ENCODE measurements around the gene RAET1E. TPM values are rescaled to one million over a fixed set of nuclear protein-coding genes. Genes with fewer than 3 reads are reported as not detected.
"Not testable (repeated sequence)": the region's sequence is repeated elsewhere in the genome, so short reads cannot be mapped to it uniquely, and the experiment has no call there.

RAET1E gene
- total RNA-seq, 1 donor from 2014 or later, result not detected

DNA sequence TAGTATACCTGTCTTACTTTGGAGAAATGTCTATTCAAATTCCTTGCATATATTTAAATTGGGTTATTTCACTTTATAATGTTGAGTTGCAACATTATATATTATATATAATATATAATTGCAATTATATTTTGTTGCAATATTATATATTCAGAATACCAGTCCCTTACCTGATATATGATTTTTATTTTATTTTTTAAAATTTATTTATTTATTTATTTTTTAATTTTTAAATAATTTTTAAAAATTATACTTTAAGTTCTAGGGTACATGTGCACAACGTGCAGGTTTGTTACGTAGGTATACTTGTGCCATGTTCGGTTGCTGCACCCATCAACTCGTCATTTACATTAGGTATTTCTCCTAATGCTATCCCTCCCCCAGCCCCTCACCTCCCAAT lies 29.1 kb upstream of the RAET1E start:
- not testable (repeated sequence) for DNase-seq

DNA sequence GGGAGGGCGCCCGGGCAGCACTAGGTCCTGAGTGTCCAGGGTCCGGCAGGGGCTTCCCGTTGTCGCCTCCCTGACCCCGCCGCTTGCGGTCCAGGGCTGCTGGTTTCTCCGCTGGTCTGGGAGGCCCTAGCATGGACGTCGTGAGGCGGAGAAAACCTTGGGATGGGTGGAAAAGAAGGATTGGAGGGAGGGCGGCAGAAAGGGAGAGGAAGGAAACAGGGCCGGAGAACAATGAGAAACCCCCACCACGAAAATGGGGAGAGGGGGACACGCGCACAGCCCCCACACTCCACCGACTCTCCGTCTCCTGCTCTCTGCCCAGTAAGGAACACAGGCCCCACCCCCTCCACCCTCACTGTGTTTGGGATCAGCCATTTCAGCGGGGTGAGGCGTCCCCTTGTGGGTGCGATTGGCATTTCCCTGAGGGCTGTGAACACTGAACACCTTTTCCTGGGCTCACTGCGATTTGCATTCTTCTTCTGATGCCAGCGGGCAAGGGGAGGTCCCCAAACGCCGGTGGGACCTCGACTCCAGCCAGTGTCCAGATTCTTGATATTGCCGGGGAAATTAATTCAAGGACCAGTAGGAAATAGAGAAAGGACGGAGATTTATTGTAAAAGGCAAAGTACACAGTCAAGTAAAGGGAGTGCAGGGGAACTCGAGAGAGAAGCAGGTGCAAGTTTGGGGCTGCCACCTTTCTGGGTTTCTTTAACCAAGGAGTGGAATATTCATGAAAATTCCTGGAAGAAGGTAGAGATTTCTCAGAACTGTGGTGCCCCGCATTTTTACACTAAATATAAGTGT lies 28.3 kb upstream of the RAET1E start:
- peak; percentile 52 for DNase-seq

DNA sequence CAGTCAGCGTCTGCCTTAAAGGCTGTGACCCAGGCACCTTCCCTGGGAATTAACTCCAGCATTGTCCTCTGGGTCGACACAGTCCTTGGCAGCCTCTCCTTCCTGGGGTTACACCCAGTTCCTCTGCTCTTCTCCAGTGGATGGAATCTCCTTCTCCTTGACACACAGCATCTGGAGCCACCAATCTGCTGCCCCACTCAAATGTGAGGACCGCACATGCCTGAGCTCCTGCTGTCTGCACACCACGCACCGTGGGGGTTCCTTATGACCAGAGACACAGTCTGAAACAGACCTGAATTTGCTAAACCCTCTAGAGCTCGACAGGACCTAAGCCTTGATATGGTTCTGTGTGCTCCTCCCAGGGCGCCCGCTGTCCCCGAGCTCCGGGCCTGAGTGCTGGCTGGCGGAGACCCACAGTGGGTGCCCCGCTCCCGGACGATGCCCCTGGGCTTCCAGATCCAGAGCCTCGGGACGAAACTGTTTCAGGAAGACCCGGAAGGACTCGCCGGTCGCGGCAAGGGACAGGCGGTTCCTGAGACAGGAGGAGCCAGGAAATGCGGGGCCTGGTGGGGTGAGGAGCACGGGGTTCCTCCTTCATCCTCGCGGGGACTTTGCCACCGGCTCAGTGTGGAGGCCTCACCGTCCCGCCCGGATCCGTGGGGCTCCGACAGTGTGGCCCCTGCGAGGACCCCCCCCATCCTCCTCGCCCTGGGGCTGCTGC lies 27.5 kb upstream of the RAET1E start:
- no peak for DNase-seq

DNA sequence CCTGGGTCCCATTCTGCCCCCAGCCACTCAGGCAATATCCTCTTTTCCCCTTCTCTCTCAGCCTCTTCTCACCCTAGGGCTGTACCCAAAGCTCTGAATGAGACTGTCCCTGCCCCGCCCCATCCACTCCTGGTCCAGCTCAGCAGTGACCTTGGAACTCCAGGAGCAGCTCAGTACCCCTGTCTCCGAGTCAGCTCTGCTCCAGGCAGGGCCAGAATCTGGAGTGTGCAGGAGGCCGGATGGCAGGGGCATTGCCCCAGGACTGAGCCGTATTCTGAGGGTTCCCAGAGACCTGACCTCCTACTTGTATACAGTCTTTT lies 27.0 kb upstream of the RAET1E start:
- DNase-seq, result no peak

DNA sequence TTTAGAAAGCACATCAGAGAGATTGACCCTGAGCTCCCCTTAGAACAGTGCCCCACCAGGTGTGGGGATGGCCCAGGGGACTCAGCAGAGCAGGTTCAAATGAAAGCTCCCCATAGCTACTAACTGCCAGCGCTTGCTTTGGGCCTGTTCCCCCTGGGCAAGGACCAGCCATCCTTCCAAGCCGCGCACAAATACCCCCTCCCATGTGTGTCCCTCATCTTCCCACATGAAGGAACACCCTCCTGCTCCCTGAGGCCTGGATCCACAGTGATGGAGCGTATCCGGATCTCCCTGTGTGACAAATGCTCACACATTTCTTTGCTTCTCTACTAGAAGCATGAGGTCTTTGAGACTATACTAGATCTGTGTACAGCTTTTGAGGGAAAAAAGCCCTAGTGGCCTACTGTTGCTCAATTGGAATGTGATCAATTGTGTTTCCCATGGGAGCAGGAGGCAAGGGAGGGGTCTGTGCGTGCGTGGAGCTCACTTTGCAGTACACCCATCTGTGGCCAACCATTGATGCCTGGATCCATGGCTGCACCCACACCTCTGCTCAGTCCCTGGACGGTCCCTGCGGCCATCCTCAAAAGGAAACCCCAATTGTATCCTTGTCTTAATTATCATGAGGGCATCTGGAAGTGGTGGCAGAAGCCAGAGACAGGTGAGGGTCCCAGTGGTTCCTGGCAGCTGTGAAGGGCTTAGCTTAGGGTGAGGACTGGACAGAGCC lies 26.5 kb upstream of the RAET1E start:
- no peak for DNase-seq

DNA sequence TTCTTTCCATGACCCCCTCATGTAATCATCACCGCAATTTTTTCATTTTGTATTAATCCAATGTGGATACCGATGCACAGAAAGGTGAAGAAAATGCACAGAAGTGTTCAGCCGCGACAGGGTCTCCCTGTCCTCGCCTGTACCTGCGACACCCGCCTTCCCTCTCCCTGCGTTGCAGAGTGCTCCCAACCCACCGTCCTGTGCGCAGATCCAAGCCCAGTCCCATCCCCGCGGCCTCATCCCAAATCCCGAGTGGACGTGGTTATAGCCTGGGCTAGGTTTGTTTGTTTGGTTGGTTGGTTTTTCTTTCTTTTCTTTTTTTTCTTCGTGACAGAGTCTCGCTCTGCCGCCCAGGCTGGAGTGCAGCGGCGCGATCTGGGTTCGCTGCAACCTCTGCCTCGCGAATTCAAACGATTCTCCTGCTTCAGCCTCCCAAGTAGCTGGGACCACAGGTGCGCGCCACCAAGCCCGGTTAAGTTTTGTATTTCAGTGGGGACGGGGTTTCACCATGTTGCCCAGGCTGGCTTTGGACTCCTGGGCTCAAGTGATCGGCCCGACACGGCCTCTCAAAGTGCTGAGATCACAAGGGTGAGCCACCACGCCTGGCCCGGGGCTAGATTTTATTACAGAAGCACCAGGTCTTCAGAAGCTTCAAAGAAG lies 25.5 kb upstream of the RAET1E start:
- no peak for DNase-seq

DNA sequence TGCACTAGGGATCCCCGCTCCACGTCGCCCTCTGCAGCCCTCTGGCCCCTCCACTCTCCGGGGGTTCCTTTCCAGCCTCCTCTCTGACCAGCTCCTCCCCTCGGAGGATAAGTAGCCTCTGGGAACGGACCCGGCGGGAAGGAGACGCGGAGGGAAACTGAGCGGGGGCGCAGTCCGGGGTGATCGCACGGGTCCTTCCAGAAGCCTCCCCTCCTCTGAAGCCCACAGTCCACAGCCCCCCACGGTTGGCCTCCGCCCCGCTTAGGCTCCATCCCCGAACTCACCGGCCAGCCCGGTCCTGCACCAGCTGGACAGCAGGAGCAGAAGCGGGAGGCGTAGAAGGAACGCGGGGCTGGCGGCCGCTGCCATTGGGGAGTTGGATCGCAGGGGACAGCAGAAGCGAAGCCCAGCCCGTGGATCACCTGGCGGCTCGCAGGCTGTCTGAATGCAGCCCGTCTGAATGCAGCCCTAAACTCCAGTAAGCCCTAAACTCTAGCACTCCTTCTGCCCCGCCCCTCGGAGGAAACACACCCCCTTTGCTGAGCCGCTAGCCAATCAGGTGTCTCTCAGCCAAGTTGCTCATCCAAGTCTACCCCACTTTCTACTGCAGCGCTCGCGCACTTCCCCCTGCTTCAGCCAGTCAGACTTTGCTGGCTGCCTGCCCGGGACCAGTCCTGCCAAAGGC lies 24.9 kb upstream of the RAET1E start, which contains the start of gene RAET1G:
TSS of gene RAET1G (minus strand) at position 480 of the 685 bp plus-strand sequence. CDS start at position 369, 111 bp downstream.
- peak; percentile 80 for DNase-seq

DNA sequence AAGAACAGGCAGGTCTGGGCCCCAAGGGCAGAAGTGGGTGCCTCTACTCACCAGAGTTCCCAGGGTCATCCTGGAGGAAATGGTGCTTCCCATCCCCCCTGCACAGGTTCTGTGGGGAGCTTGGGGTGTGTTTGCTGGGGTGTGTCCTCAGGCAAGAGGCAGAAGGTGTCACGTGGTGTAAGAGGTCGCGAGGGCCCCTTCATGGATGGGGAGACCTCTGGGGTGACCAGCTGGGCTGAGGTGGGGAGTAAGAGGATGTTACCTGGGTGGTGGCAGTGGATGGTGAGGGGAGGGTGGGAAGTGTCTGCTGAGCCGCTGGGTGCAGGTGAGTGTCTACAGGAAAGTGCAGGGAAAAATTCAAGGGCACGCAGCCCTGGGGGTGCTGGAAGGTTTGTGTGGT lies 24.2 kb upstream of the RAET1E start:
- not testable (repeated sequence) for DNase-seq

DNA sequence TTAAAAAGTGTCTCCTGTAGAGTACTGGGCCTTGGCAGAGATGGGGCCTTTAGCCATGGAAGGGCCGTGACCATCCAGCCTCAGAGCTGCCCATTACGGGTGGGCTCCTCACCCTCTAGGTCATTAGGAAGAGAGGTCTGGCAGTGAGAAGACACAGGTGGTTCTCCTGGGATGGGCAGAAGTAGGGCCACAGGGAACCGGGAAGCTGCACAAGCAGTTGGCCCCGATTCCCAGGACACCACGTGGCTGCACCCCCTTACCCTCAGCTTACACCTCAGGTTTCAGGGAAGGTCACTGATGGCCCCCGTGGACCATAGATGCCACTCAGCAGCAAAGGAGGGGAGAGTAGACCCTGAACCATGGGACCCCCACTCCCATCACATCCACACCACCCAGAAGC lies 23.4 kb upstream of the RAET1E start:
- no peak for DNase-seq

DNA sequence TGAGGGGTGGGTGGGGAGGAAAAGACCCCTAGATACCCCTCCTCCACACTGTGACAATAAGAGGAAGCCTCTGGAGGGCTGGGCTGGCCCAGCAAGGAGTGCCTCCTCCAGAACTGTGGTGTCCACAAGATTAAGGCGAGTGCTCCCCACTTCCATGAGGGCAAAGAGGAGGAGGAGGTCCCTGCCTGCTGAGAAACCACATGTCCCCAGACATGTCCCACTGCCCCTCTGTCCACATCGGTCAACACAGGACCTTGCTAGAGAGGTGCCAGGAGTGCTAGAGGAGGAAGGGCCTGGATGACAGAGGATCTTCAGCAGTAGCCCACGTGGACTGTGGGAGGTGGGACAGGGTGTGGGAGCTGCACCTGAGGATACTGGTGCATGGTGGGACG lies 21.9 kb upstream of the RAET1E start:
- DNase-seq, result no peak

DNA sequence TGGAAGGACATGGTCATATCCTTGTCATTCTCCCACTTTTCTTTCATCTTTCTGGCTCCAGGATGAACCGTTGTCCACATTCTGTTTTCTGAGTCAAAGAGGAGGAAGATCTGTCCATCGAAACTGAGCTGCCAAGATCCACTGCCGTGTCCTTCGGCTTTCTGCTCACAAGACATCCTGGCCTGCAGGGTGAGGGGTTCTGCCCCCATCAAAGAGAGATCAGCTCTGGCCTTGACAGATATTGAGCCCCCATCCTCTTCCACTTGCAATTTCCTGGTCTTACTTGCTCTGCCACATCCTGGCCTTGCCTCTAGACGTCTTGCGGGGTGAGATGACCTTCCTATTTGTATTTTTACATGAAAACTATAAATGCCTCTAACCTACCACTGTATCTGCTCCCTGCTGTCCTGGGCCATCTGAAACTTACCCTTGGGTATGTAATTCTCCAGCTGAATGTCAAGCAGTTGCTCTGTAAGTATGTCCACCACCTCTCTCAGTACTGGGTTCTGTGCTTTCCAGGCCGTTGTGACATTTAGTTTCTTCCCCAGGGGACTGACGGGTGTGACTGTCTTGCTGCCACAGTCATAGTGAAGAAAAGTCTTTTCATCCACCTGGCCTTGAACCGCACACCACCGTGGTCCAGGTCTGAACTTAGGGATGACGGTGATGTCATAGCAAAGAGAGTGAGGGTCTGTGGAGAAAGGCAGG lies 21.4 kb upstream of the RAET1E start:
- DNase-seq, result not testable (repeated sequence)

DNA sequence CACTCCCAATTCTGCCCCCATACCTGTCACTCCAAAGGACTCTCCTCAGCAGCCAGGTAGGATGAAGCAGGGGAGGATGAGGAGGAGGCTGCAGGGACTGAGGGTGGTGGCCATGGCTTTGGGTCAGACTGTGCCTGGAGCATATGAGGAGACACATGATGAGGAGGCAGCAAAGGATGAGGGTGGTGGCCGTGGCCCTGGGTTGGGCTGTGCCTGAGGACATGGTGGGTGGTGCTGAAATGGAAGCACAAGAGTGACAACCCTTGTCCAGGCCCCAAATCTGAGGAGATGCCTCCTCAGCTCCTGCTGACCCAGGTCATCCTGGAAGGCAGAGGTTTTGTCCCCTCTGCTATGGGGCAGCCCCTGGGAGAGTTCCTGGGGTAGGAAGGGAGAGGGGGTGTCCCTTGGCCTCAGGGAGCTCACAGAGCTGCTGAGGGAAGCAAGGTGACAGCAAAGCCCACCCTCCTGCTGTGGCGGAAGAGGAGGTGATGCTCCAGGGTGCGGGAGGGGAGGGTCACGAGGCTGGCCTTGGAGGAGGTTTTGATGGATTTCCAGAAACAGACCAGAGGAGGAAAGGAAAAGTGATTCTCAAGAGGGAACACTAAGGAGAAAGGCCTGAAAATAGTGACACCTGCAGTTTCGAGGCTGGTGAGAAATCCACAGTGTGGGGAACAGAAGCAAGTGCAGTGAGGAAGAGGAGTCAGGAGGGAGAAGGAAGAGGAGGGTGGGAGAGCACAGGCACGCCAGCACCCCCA lies 20.4 kb upstream of the RAET1E start:
- no peak for DNase-seq

DNA sequence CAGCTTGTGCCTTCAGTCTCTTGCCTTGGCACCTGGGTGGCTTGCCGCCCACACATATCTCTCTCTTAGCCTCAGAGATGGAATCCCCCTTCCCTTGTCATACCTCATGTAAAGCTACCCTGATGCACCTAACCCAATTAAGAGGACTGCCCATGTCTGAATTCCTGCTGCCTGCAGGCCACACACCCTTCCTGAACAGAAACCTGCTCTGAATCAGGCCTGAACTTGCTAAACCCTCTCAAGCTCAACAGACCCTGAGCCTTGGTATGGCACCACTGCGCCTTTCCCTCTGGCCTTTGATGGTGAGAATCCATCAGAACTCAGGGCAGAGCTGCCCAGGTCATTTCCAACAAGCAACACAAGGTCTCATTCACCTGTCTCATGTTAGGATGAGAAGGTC lies 19.8 kb upstream of the RAET1E start:
- no peak for DNase-seq

DNA sequence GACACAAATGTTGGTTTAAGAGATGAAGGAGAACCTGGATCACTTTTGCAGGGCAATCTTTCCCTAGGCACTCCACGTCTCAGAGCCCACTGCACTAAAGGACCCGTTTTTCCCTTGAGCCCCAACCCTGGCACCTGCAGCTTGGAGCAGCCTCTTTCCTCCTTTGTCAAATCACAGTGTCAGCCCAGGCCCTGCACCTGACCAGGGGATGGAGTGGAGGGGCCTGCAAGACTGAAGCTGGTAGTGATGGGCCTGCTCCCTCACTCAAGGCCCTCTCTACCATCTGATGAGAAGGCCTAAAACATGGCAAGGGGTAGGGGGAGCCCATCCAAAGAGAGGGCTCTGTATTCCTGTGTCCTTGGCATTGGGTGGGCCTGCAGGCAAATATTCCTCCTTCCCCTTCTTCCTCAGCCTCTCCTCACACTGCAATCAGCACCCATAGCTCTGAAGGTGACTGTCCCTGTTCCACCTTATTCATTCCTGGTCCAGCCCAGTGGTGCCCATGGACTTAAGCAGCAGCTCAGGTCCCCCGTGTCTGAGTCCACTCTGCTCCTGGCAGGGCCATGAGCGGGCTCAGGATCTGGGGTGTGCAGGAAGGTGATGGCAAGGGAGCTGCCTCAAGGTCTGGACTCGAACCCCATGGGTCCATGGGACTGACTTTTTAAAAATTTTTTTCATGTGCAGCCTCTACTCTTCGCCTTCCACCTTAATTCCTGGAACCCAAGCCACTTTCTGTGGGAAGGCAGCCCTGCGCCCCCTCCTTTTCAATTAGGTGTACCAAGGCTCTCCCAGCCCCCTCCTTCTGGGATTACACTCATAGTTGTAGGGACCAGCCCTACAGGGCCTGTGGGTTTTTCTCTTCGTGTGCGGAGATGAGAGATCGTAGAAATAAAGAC lies 18.3 kb upstream of the RAET1E start:
- no peak for DNase-seq

DNA sequence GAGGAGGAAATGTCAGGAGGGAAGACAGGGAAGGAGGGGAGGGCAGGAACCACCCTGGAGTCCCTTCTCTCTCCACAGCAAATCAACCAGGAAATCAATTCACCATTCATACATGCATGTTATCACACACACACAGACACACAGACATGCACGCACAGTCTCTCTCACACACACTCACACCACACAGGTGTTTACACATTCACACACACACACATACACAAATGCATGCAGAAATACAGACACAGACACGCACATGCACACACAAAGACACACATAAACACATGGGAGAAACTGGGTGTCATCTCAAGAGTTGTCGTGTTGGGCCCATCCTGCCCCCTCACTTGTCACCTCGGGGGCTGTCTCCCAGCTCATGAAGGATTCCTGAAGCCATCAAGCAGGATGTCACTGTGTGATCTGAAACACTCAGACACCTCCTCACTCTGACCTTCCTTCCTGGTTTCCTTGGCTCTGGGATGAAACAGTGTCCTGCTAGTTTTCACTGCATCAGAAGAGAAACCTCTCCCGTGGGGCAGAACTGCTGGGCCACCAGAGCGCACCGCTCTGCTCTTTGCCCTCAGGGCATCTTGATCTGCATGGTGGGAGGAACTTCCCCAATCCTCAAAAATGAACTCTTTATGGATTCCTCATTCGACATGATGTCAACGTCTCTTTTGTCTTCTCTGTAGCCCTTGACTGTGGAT lies 15.8 kb upstream of the RAET1E start:
- DNase-seq, result no peak

DNA sequence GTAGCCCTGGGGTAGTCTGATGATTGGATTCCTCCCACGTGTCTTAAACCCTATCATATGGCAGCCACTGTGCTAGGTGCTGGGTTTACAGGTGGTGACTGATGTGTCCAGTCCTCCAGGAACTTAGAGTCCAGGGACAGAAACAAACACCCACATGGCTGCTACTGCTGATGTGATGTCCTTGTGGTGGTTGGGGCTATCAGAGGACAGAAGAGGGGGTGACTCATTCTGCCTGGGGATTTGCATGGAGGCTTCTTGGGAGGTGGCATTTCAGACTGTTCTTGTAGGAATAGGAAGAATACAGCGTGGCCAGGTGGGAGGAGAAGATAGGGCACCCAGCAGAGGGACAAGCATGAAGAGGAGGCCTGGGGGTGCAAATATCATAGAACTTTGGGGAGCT lies 15.2 kb upstream of the RAET1E start:
- DNase-seq, result no peak

DNA sequence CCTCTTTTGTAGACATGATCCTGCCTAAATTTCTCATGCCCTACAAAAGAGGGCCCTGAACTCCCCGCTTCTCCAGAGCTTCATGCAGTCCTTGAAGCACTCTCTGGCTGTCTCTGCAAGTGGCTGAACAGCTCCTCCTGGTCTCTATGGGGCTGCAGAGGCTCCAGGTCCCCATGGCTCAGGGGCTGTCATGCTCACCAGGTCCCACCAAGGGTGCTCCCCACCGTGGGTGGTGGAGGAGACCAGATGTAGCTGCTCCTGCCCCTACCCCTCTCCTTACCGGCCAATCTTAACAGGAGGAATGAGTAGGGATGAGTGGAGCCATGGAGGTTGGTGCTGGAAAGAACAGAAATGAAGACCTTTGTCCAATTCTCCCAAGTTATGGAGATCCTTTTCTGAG lies 14.8 kb upstream of the RAET1E start:
- not testable (repeated sequence) for DNase-seq

DNA sequence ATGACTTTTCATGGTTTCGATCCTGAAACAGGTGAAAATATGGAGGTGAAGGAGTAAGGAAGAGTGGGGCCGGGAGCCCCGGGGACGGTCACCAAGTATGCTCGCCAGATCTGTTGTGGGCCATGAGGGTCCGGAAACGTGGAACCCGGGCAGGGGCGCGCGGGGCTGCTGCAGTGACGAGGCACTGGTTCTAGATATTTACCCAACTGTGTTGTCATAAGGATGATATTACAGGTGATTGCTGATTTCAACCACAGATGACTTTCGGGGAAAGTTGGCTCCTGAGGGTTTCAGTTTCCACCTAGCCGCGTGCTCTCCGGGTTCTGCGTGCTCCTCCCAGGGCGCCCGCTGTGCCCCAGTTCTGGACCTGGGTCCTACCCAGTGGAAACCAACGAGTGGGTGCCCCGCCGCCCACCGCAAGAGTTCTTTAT lies 12.8 kb upstream of the RAET1E start:
- no peak for DNase-seq
